Gastrocnemius medialis (tissue), 4 donors: ENCODE data around the gene ZNF784.

ENCODE experiments used
- CTCF ChIP-seq, 5 experiments: fragments of 450-650 bp in 3 of 5; fragments of 200-600 bp in 2 of 5; sonication (generic) in 2 of 5; IDR thresholded peaks in 4 of 5; conservative IDR thresholded peaks in 1 of 5; 1 replicate in 4 of 5; 2 replicates in 1 of 5; pipeline ENCODE4 v1.5.1; 2016 to 2019; ENCODE audit warnings: antibody characterized with exemption in 5 of 5, mild to moderate bottlenecking in 3 of 5, moderate library complexity in 3 of 5
- POLR2A ChIP-seq, 2 donors: fragments of 450-650 bp; IDR thresholded peaks; one replicate each; pipeline ENCODE4 v1.6.1; 2017; ENCODE audit warnings: antibody characterized with exemption in 2 of 2, mild to moderate bottlenecking in 2 of 2, moderate library complexity in 2 of 2

GRCh38 chr19:55635334-55635717, 11.0 kb upstream of the ZNF784 start:
- TF ChIP-seq CTCF (IDR thresholded peaks at IDR 0.05 in 4 of 5, conservative IDR thresholded peaks at IDR 0.05 in 1 of 5) (no peak), POLR2A (IDR thresholded peaks at IDR 0.05) (no peak)
